CD4-positive, alpha-beta T cell treated with Interferon alpha-2 for 1 hour (primary cell): ENCODE results near the gene C2orf74.
A peak's percentile ranks its signal among the peaks of the same experiment; 100 is the strongest.
"Not testable (repeated sequence)": the region's sequence is repeated elsewhere in the genome, so short reads cannot be mapped to it uniquely, and the experiment has no call there.

Source experiments
- DNase-seq, 2 donors: peaks; one replicate each; pipeline ENCODE4 v3.0.0-alpha.2; 2020 to 2022

Gene C2orf74

GRCh38 chr2:61175036-61175435, 13.0 kb downstream of the C2orf74 start:
- no peak for DNase-seq

GRCh38 chr2:61176755-61177726, 15.1 kb downstream of the C2orf74 start:
- peak; percentile 92 to 94 for DNase-seq

GRCh38 chr2:61177727-61178549, 15.9 kb downstream of the C2orf74 start:
- DNase-seq: peak in 1 of 2 donors; percentile 21

- peak in 1 of 2 donors; percentile 23 for DNase-seq
Measured at GRCh38 chr2:61178603-61179545, 16.9 kb downstream of the C2orf74 start.

- no peak for DNase-seq
Measured at GRCh38 chr2:61179701-61180639, 18.0 kb downstream of the C2orf74 start.

GRCh38 chr2:61180686-61181085, 18.7 kb downstream of the C2orf74 start:
- DNase-seq: no peak

GRCh38 chr2:61181382-61182058, 19.5 kb downstream of the C2orf74 start:
- no peak for DNase-seq

GRCh38 chr2:61182059-61182383, 20.0 kb downstream of the C2orf74 start:
- DNase-seq: no peak

GRCh38 chr2:61183795-61184194, 21.8 kb downstream of the C2orf74 start:
- DNase-seq: no peak

- DNase-seq: no peak
Measured at GRCh38 chr2:61184263-61184662, 22.3 kb downstream of the C2orf74 start.

GRCh38 chr2:61185231-61185728, 23.3 kb downstream of the C2orf74 start:
- DNase-seq: no peak

- DNase-seq: no peak
Measured at GRCh38 chr2:61187085-61187484, 25.1 kb downstream of the C2orf74 start.

- peak in 1 of 2 donors; percentile 34 for DNase-seq
Measured at GRCh38 chr2:61193670-61194561, 31.9 kb downstream of the C2orf74 start.

GRCh38 chr2:61194646-61195045, 32.7 kb downstream of the C2orf74 start:
- DNase-seq: not testable (repeated sequence)

GRCh38 chr2:61196671-61197070, 34.7 kb downstream of the C2orf74 start:
- no peak for DNase-seq

GRCh38 chr2:61205132-61205531, 43.1 kb downstream of the C2orf74 start:
- no peak for DNase-seq

- DNase-seq: no peak
Measured at GRCh38 chr2:61210332-61210981, 48.5 kb downstream of the C2orf74 start.

- no peak for DNase-seq
Measured at GRCh38 chr2:61214171-61214570, 52.2 kb downstream of the C2orf74 start.
